ENCODE measurements around the gene C1orf141. TPM values are rescaled to one million over a fixed set of nuclear protein-coding genes. Genes with fewer than 3 reads are reported as not detected.

Gene C1orf141
- total and polyA plus RNA-seq, 4 donors = not detected

GRCh38 chr1:67124455-67124854 is 10.3 kb downstream of the C1orf141 start (continued):
- no peak for TF ChIP-seq HNF4G (IDR thresholded peaks at IDR 0.05)
- TF ChIP-seq YY1 (IDR thresholded peaks at IDR 0.05) = no peak

DNA sequence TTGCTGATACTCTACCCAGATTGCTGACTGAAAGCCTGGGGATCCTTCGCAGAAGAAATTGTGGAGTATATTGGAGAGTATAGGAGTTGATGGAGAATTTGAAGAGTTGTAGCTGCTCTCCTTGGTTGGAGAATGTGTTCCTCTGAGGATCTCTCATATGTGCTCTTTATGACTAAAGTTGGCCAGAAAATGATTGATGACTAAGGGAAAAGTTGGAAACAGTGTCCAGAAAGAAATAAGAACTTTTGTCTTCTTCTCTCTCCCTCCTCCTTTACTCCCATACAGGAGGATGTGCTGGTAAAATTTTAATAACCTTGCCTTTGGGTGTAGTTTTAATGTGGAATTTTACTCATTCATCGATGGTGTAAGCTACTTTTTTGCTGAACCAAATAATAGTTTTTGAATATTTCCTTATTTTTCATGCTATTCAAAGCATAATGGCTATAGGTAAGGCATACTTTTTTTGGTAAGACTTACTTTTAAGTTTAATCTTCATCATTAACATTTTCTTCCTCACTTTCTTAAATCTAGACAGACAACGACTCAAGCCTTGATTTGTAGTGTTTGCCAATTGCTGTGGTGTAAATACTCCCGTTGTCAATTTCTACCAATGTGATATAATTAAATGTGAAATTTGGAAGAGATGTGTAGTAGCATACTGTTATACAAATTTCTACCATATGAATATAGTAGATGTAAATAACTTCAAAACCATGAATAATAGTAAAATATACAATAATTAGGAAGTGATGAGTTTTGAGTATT is 13.7 kb downstream of the C1orf141 start:
- no peak for DNase-seq (ENCODE audit: low spot score)
- 79% methylated on average over 4 of the region's 4 CpGs for WGBS
- Histone ChIP-seq H3K36me3 (ENCODE audit: control insufficient read depth in 4 of 4, insufficient read depth in 3 of 4, low read depth in 1 of 4, low read length in 3 of 4) (no peaks in the 10 kb centered on the region), H3K9ac (ENCODE audit: low read depth in 1 of 2, low read length in 2 of 2) (no peak overlapping the region), H3K4me3 (ENCODE audit: low read depth in 1 of 3, low read length in 3 of 3) (no peak overlapping the region), H3K27ac (ENCODE audit: low read depth in 1 of 2, low read length in 2 of 2) (no peak overlapping the region), H3K27me3 (ENCODE audit: control insufficient read depth in 4 of 4, insufficient read depth in 4 of 4, low read length in 3 of 4) (no peaks in the 10 kb centered on the region), H3K4me1 (ENCODE audit: control insufficient read depth in 4 of 4, insufficient read depth in 4 of 4, low read length in 3 of 4) (no peaks in the 10 kb centered on the region), H3K9me3 (ENCODE audit: control insufficient read depth in 4 of 4, low read length in 3 of 4) (peaks cover 0 to 3% (median under 1%) of the 10 kb centered on the region in 4 donors)
- TF ChIP-seq RAD21 (IDR thresholded peaks at IDR 0.05) = no peak
- no peak for TF ChIP-seq FOXA2 (IDR thresholded peaks at IDR 0.05)
- no peak for TF ChIP-seq CTCF (IDR thresholded peaks at IDR 0.05; ENCODE audit: low read depth, low read length, missing input control)
- no peak for TF ChIP-seq YY1 (IDR thresholded peaks at IDR 0.05)
- TF ChIP-seq HNF4A (conservative IDR thresholded peaks at IDR 0.05) = no peak
- TF ChIP-seq SP1 (IDR thresholded peaks at IDR 0.05) = no peak
- no peak for TF ChIP-seq FOXA1 (IDR thresholded peaks at IDR 0.05)
- no peak for TF ChIP-seq ATF3 (IDR thresholded peaks at IDR 0.05)
- no peak for TF ChIP-seq HNF4G (IDR thresholded peaks at IDR 0.05)

GRCh38 chr1:67118646-67119045 is 16.1 kb downstream of the C1orf141 start:
- DNase-seq (ENCODE audit: low spot score) = no peak
- no peak for TF ChIP-seq FOXA2 (IDR thresholded peaks at IDR 0.05)
- TF ChIP-seq YY1 (IDR thresholded peaks at IDR 0.05) = no peak
- TF ChIP-seq HNF4A (conservative IDR thresholded peaks at IDR 0.05) = no peak
- no peak for TF ChIP-seq SP1 (IDR thresholded peaks at IDR 0.05)
- no peak for TF ChIP-seq ZBTB33 (IDR thresholded peaks at IDR 0.05)

DNA sequence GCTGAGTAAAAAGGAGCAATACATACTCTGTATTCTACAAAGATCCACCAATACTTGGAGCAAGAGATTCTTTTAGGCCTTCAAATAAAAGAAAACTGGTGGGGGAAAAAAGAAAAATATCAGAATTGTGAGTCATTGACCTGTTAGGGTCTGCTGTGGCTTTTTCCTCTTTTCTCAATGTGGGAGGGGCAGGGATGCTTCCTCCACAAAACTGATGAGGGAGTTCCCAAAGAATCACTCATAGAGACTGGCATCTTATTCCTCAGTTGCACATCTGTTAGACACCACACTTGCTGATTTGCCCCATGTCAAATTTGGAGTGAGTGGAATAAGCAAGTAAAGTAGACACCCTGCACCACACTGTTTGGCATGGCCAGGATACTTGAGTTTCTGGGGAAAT is 16.6 kb downstream of the C1orf141 start:
- no peak overlapping the region for H3K4me3 ChIP-seq (ENCODE audit: low read depth in 1 of 3, low read length in 3 of 3)
- H3K4me1 ChIP-seq (ENCODE audit: control insufficient read depth in 4 of 4, insufficient read depth in 4 of 4, low read length in 3 of 4) = no peaks in the 10 kb centered on the region
- H3K9me3 ChIP-seq (ENCODE audit: control insufficient read depth in 4 of 4, low read length in 3 of 4) = peaks cover 0 to 3% (median under 1%) of the 10 kb centered on the region in 4 donors
- no peak for DNase-seq (ENCODE audit: low spot score)
- no peak overlapping the region for H3K9ac ChIP-seq (ENCODE audit: low read depth in 1 of 2, low read length in 2 of 2)
- no peaks in the 10 kb centered on the region for H3K36me3 ChIP-seq (ENCODE audit: control insufficient read depth in 4 of 4, insufficient read depth in 3 of 4, low read depth in 1 of 4, low read length in 3 of 4)
- TF ChIP-seq SP1 (IDR thresholded peaks at IDR 0.05) (no peak), CTCF (IDR thresholded peaks at IDR 0.05; ENCODE audit: low read depth, low read length, missing input control) (no peak), ZBTB33 (IDR thresholded peaks at IDR 0.05) (no peak), RXRA (IDR thresholded peaks at IDR 0.05) (no peak), TAF1 (conservative IDR thresholded peaks at IDR 0.05) (no peak), FOXA1 (IDR thresholded peaks at IDR 0.05) (no peak), NR2F2 (IDR thresholded peaks at IDR 0.05) (no peak), RAD21 (IDR thresholded peaks at IDR 0.05) (no peak), FOXA2 (IDR thresholded peaks at IDR 0.05) (no peak)
- no peak overlapping the region for H3K27ac ChIP-seq (ENCODE audit: low read depth in 1 of 2, low read length in 2 of 2)
- H3K27me3 ChIP-seq (ENCODE audit: control insufficient read depth in 4 of 4, insufficient read depth in 4 of 4, low read length in 3 of 4) = no peaks in the 10 kb centered on the region

More at GRCh38 chr1:67118646-67119045, 16.1 kb downstream of the C1orf141 start:
- H3K27me3 ChIP-seq (ENCODE audit: control insufficient read depth in 4 of 4, insufficient read depth in 4 of 4, low read length in 3 of 4) = no peaks in the 10 kb centered on the region
- no peaks in the 10 kb centered on the region for H3K36me3 ChIP-seq (ENCODE audit: control insufficient read depth in 4 of 4, insufficient read depth in 3 of 4, low read depth in 1 of 4, low read length in 3 of 4)
- H3K4me1 ChIP-seq (ENCODE audit: control insufficient read depth in 4 of 4, insufficient read depth in 4 of 4, low read length in 3 of 4) = no peaks in the 10 kb centered on the region
- H3K9ac ChIP-seq (ENCODE audit: low read depth in 1 of 2, low read length in 2 of 2) = no peak overlapping the region
- H3K9me3 ChIP-seq (ENCODE audit: control insufficient read depth in 4 of 4, low read length in 3 of 4) = peaks cover 0 to 3% (median under 1%) of the 10 kb centered on the region in 4 donors
- WGBS = 53% methylated on average over 3 of the region's 3 CpGs
- no peak overlapping the region for H3K4me3 ChIP-seq (ENCODE audit: low read depth in 1 of 3, low read length in 3 of 3)
- H3K27ac ChIP-seq (ENCODE audit: low read depth in 1 of 2, low read length in 2 of 2) = no peak overlapping the region

Data from liver (tissue), 9 donors.